Ishikawa (cell line): ENCODE measurements around the gene OPRL1.

Source experiments
- EP300 ChIP-seq: IDR thresholded peaks from 2 replicates; pipeline ENCODE4 v1.6.1; 2012; ENCODE audit warnings: borderline replicate concordance
- FOXM1 ChIP-seq: IDR thresholded peaks from 2 replicates; pipeline ENCODE4 v1.6.1; 2012; ENCODE audit warnings: low read depth, borderline replicate concordance
- RAD21 ChIP-seq: IDR thresholded peaks from 2 replicates; pipeline ENCODE4 v1.6.1; 2012; ENCODE audit warnings: low read depth
- REST ChIP-seq: IDR thresholded peaks from 2 replicates; pipeline ENCODE4 v1.6.1; 2012; ENCODE audit warnings: low read depth, mild to moderate bottlenecking
- TAF1 ChIP-seq: IDR thresholded peaks from 2 replicates; pipeline ENCODE4 v1.6.1; 2012; ENCODE audit warnings: low read depth, mild to moderate bottlenecking
- USF1 ChIP-seq: IDR thresholded peaks from 2 replicates; pipeline ENCODE4 v1.6.1; 2012
- TF ChIP-seq, protein P1 (sequence below): IDR thresholded peaks from 2 replicates; pipeline ENCODE4 v1.6.1; 2012

- no peak for TF ChIP-seq REST
- no peak for TF ChIP-seq RAD21
- TF ChIP-seq, protein P1, sequence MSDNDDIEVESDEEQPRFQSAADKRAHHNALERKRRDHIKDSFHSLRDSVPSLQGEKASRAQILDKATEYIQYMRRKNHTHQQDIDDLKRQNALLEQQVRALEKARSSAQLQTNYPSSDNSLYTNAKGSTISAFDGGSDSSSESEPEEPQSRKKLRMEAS = no peak
- TF ChIP-seq USF1 = no peak
- no peak for TF ChIP-seq FOXM1
- no peak for TF ChIP-seq TAF1
- no peak for TF ChIP-seq EP300
Measured at GRCh38 chr20:64048402-64049044, 31.4 kb upstream of the OPRL1 start.
